K562 (cell line): ENCODE measurements around the gene CNBD2. TPM values are rescaled to one million over a fixed set of nuclear protein-coding genes. Genes with fewer than 3 reads are reported as not detected.

Experiments used
- ATF1 ChIP-seq, 2 experiments: fragments of 450-650 bp in 1 of 2; IDR thresholded peaks; 2 replicates each; pipeline ENCODE4 v1.6.1; 2016; ENCODE audit warnings: missing compliant biosample characterization in 1 of 2, missing genetic modification characterization in 1 of 2
- CBX2 ChIP-seq: fragments of 200-600 bp; sonication (generic); IDR thresholded peaks from one replicate; pipeline ENCODE4 v1.6.1; 2012; ENCODE audit warnings: mild to moderate bottlenecking, low read length, inconsistent platforms; ENCODE audit not compliant: insufficient read depth, poor library complexity, severe bottlenecking
- FOSL1 ChIP-seq: fragments of 200-800 bp; sonication (Bioruptor generic); conservative IDR thresholded peaks from 2 replicates; pipeline ENCODE4 v1.6.1; 2016; ENCODE audit warnings: missing genetic modification characterization, missing compliant biosample characterization
- GABPB1 ChIP-seq: sonication (generic); formaldehyde crosslinking; IDR thresholded peaks from 2 replicates; pipeline ENCODE4 v1.8.0; 2022; ENCODE audit warnings: mild to moderate bottlenecking, missing genetic modification reagents
- GTF2E2 ChIP-seq: fragments of 200-800 bp; sonication (Bioruptor generic); IDR thresholded peaks from 2 replicates; pipeline ENCODE4 v1.6.1; 2016; ENCODE audit warnings: missing genetic modification characterization, missing compliant biosample characterization
- IRF2 ChIP-seq: sonication (generic); formaldehyde crosslinking; IDR thresholded peaks from 2 replicates; pipeline ENCODE4 v1.8.1; 2022; ENCODE audit warnings: mild to moderate bottlenecking, missing genetic modification reagents
- JUNB ChIP-seq: fragments of 450-650 bp; formaldehyde crosslinking; conservative IDR thresholded peaks from 2 replicates; pipeline ENCODE4 v1.4.0; 2020; ENCODE audit warnings: mild to moderate bottlenecking
- MED1 ChIP-seq: sonication (generic); formaldehyde crosslinking; IDR thresholded peaks from 2 replicates; pipeline ENCODE4 v1.8.1; 2023; ENCODE audit warnings: missing genetic modification reagents, borderline replicate concordance
- MEF2D ChIP-seq: conservative IDR thresholded peaks from 2 replicates; pipeline ENCODE4 v1.6.1; 2016; ENCODE audit warnings: low read depth, missing genetic modification characterization, missing compliant biosample characterization
- MITF ChIP-seq: IDR thresholded peaks from 2 replicates; pipeline ENCODE4 v1.6.1; 2014; ENCODE audit warnings: antibody characterized with exemption
- POLR2H ChIP-seq: IDR thresholded peaks from 2 replicates; pipeline ENCODE4 v1.6.1; 2016; ENCODE audit warnings: missing genetic modification characterization, low read depth, mild to moderate bottlenecking, control low read depth, missing compliant biosample characterization, moderate library complexity
- PURB ChIP-seq: sonication (generic); formaldehyde crosslinking; IDR thresholded peaks from 2 replicates; pipeline ENCODE4 v1.9.0; 2021; ENCODE audit warnings: low read depth, mild to moderate bottlenecking, missing genetic modification reagents
- SIN3A ChIP-seq, 2 experiments: fragments of 150-350 bp in 1 of 2; IDR thresholded peaks; 2 replicates each; pipeline ENCODE4 v1.6.1; 2011 to 2016; ENCODE audit warnings: borderline replicate concordance in 2 of 2, low read depth in 2 of 2, low read length in 2 of 2, mild to moderate bottlenecking in 2 of 2, moderate library complexity in 2 of 2; ENCODE audit not compliant: control insufficient read depth in 1 of 2
- TGIF2 ChIP-seq: sonication (generic); formaldehyde crosslinking; IDR thresholded peaks from 2 replicates; pipeline ENCODE4 v1.8.1; 2022; ENCODE audit warnings: mild to moderate bottlenecking, missing genetic modification reagents, moderate library complexity
- UBTF ChIP-seq, 2 experiments: IDR thresholded peaks; 2 replicates each; pipeline ENCODE4 v1.6.1; 2012; ENCODE audit warnings: improper control_type of control experiment in 2 of 2, low read depth in 2 of 2, low read length in 2 of 2, borderline replicate concordance in 1 of 2
- ZFX ChIP-seq: sonication (generic); formaldehyde crosslinking; IDR thresholded peaks from 2 replicates; pipeline ENCODE4 v1.8.0; 2022; ENCODE audit warnings: mild to moderate bottlenecking, missing genetic modification reagents, moderate library complexity
- ZNF134 ChIP-seq: fragments of 250-450 bp; sonication (Bioruptor Pico); conservative IDR thresholded peaks from 2 replicates; pipeline ENCODE4 v1.4.0; 2020
- ZNF232 ChIP-seq: sonication (generic); formaldehyde crosslinking; IDR thresholded peaks from 2 replicates; pipeline ENCODE4 v1.8.0; 2022; ENCODE audit warnings: mild to moderate bottlenecking, missing genetic modification reagents
- ZNF253 ChIP-seq: fragments of 250-450 bp; sonication (Bioruptor Pico); conservative IDR thresholded peaks from 2 replicates; pipeline ENCODE4 v1.6.1; 2021; ENCODE audit warnings: mild to moderate bottlenecking
- ZNF347 ChIP-seq: fragments of 450-650 bp; formaldehyde crosslinking; IDR thresholded peaks from 2 replicates; pipeline ENCODE4 v1.4.0; 2020; ENCODE audit warnings: low read depth, mild to moderate bottlenecking, moderate library complexity
- ZNF589 ChIP-seq: fragments of 200-800 bp; sonication (Bioruptor generic); IDR thresholded peaks from 2 replicates; pipeline ENCODE4 v1.6.1; 2016; ENCODE audit warnings: low read depth, missing genetic modification characterization, missing compliant biosample characterization
- ZNF696 ChIP-seq: fragments of 250-450 bp; sonication (Bioruptor Pico); conservative IDR thresholded peaks from 2 replicates; pipeline ENCODE4 v1.4.0; 2020; ENCODE audit warnings: mild to moderate bottlenecking, moderate library complexity
- polyA plus RNA-seq, 8 experiments: library from polyadenylated mRNA; depleted of rRNA in 4 of 8; stranded (reverse) in 5 of 8; unstranded in 3 of 8; fragments of >200 nt; fragmentation: Nextera tagmentation in 2 of 8; fragmentation: Illumina TruSeq in 1 of 8; extraction: Ambion mirVana in 2 of 8; extraction: Trizol in 1 of 8; gene quantifications; 2 replicates each; pipeline versions ENCODE4 v1.2.1 to v1.2.3, GENCODE V29; 2011 to 2014; ENCODE audit warnings: inconsistent platforms in 1 of 8, missing spikeins in 1 of 8
- total RNA-seq, 7 experiments: library from RNA; depleted of rRNA in 6 of 7; stranded (reverse); fragments of >200 nt in 6 of 7; fragmentation: Illumina TruSeq in 2 of 7; extraction: Trizol in 2 of 7; gene quantifications; 2 replicates each; pipeline versions ENCODE4 v1.2.1 to v1.2.3, GENCODE V29; 2011 to 2021; ENCODE audit warnings: low replicate concordance in 1 of 7
- TF ChIP-seq, protein P1 (sequence below): sonication (generic); formaldehyde crosslinking; IDR thresholded peaks from 2 replicates; pipeline ENCODE4 v1.8.1; 2022; ENCODE audit warnings: missing genetic modification reagents

The CNBD2 gene
- total and polyA plus RNA-seq, 9 of the 15 experiments (the other 6 are each of a cell fraction or from before 2014, with no cell fraction given), result 3.2 to 17.5 (median 5.3) TPM

GRCh38 chr20:36051318-36052116, 83.1 kb downstream of the CNBD2 start (continued):
- TF ChIP-seq TGIF2 (CRISPR knock-in tag), result no peak
- TF ChIP-seq ZNF232 (CRISPR knock-in tag), result no peak
- TF ChIP-seq ZNF347 (CRISPR knock-in tag), result no peak
- peak; percentile 3; the same call in 1 of the 2 replicates for TF ChIP-seq FOSL1
- no peak for TF ChIP-seq PURB
- no peak for TF ChIP-seq ZFX (CRISPR knock-in tag)
- TF ChIP-seq ZNF253 (CRISPR knock-in tag), result no peak
- TF ChIP-seq MITF, result no peak
- no peak for TF ChIP-seq ATF1 (CRISPR knock-in tag; IDR thresholded peaks at IDR 0.05)
- TF ChIP-seq ATF1 (tag; IDR thresholded peaks at IDR 0.05), result no peak; the same call in 1 of the 2 replicates
- no peak for TF ChIP-seq JUNB (CRISPR knock-in tag)
- TF ChIP-seq UBTF (IDR thresholded peaks at IDR 0.05; ENCODE audit: borderline replicate concordance in 1 of 2, low read depth in 2 of 2, low read length in 2 of 2), result no peak
- no peak for TF ChIP-seq ZNF696
- no peak for TF ChIP-seq SIN3A (IDR thresholded peaks at IDR 0.05; ENCODE audit: borderline replicate concordance in 2 of 2, control insufficient read depth in 1 of 2, low read depth in 2 of 2, low read length in 2 of 2)
- no peak for TF ChIP-seq GABPB1 (CRISPR knock-in tag)
- TF ChIP-seq, protein P1, sequence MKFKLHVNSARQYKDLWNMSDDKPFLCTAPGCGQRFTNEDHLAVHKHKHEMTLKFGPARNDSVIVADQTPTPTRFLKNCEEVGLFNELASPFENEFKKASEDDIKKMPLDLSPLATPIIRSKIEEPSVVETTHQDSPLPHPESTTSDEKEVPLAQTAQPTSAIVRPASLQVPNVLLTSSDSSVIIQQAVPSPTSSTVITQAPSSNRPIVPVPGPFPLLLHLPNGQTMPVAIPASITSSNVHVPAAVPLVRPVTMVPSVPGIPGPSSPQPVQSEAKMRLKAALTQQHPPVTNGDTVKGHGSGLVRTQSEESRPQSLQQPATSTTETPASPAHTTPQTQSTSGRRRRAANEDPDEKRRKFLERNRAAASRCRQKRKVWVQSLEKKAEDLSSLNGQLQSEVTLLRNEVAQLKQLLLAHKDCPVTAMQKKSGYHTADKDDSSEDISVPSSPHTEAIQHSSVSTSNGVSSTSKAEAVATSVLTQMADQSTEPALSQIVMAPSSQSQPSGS (CRISPR knock-in tag), result no peak
- peak; percentile 48; the same call in 1 of the 2 replicates for TF ChIP-seq GTF2E2
- no peak for TF ChIP-seq MED1
- no peak for TF ChIP-seq ZNF134 (CRISPR knock-in tag)
- TF ChIP-seq ZNF589 (CRISPR knock-in tag), result no peak
- TF ChIP-seq MEF2D (tag), result 0 out of 2 replicates have a peak, but pooled peaks have one; percentile 61
- no peak for TF ChIP-seq CBX2
- no peak for TF ChIP-seq IRF2 (CRISPR knock-in tag)
- no peak for TF ChIP-seq POLR2H (tag)
